ENCODE results near the gene RAP1A. TPM values are rescaled to one million over a fixed set of nuclear protein-coding genes. Genes with fewer than 3 reads are reported as not detected.

RAP1A gene
- polyA plus RNA-seq, 1 donor (not counting 4 experiments of a cell fraction or from before 2014, with no cell fraction given) = 70.3 TPM

DNA sequence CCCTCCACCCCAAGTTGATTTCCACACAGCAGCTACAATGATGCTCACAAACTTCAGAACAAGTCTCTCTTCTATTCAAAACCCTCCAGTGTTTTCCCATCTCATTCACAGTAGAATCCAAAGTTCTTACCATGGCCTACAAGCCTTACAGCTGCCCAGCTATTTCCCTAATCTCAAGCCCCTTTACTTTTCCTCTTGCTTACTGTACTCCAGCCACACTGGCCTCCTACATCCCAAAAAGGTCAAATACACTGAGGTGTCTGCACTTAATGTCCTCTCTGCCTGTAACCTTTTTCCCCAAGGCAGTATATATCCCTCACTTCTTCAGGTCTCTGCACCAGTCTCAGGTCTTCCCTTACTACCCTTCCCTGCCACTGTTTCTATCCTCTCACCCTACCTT, 2.6 kb downstream of the RAP1A start:
- H3K79me2 ChIP-seq (ENCODE audit: control insufficient read depth, insufficient read depth, low read length) = peaks cover 70% of the 10 kb centered on the region
- no peak overlapping the region for H3K9ac ChIP-seq (ENCODE audit: control insufficient read depth, extremely low read depth, insufficient read depth, low read length)
- no peak overlapping the region for H3K4me2 ChIP-seq (ENCODE audit: control insufficient read depth, extremely low read depth, insufficient read depth, low read depth, low read length)
- no peak for TF ChIP-seq EZH2 (IDR thresholded peaks at IDR 0.05; ENCODE audit: low read length)
- no peak for TF ChIP-seq CTCF (optimal IDR thresholded peaks at IDR 0.05 in 1 of 3, IDR thresholded peaks at IDR 0.05 in 1 of 3, conservative IDR thresholded peaks at IDR 0.05 in 1 of 3; ENCODE audit: extremely low read depth in 1 of 3, insufficient read depth in 2 of 3, low read length in 3 of 3)
- H4K20me1 ChIP-seq (ENCODE audit: control insufficient read depth, extremely low read depth, insufficient read depth, low read length) = no peaks in the 10 kb centered on the region
- no peak overlapping the region for H3K4me3 ChIP-seq (ENCODE audit: control insufficient read depth in 2 of 3, extremely low read depth in 1 of 3, insufficient read depth in 2 of 3, low read depth in 1 of 3, low read length in 3 of 3)
- dilution Hi-C loops (cut with MboI; ENCODE audit: extremely low pct_ligation_motif_present, low sequenced_read_pairs) = no loop called here
- peaks cover 0 to 3% of the 10 kb centered on the region in 2 experiments for H3K36me3 ChIP-seq (ENCODE audit: control insufficient read depth in 2 of 2, extremely low read depth in 1 of 2, insufficient read depth in 2 of 2, low read length in 2 of 2)
- no peak for DNase-seq (ENCODE audit: low read depth, low spot score)
- H3K9me1 ChIP-seq (ENCODE audit: control insufficient read depth, extremely low read depth, insufficient read depth, low read length) = no peaks in the 10 kb centered on the region
- no peak overlapping the region for H2AFZ ChIP-seq (ENCODE audit: control insufficient read depth, low read length)
- H3K9me3 ChIP-seq (ENCODE audit: control insufficient read depth, low read depth, low read length) = no peaks in the 10 kb centered on the region
- H3K27me3 ChIP-seq (ENCODE audit: control insufficient read depth, extremely low read depth, insufficient read depth, low read length) = no peaks in the 10 kb centered on the region
- peaks cover 15% of the 10 kb centered on the region for H3K4me1 ChIP-seq (ENCODE audit: control insufficient read depth, extremely low read depth, insufficient read depth, low read length)
- H3K27ac ChIP-seq (ENCODE audit: control insufficient read depth, insufficient read depth, low read length) = no peak overlapping the region
- FAIRE-seq = no peak

GRCh38 chr1:111624382-111624781, 4.8 kb downstream of the RAP1A start:
- dilution Hi-C loops (cut with MboI; ENCODE audit: extremely low pct_ligation_motif_present, low sequenced_read_pairs) = no loop called here
- H4K20me1 ChIP-seq (ENCODE audit: control insufficient read depth, extremely low read depth, insufficient read depth, low read length) = no peaks in the 10 kb centered on the region

More at GRCh38 chr1:111624382-111624781, 4.8 kb downstream of the RAP1A start:
- Histone ChIP-seq H3K9me3 (ENCODE audit: control insufficient read depth, low read depth, low read length) (no peaks in the 10 kb centered on the region), H3K79me2 (ENCODE audit: control insufficient read depth, insufficient read depth, low read length) (peaks cover 89% of the 10 kb centered on the region), H3K27me3 (ENCODE audit: control insufficient read depth, extremely low read depth, insufficient read depth, low read length) (no peaks in the 10 kb centered on the region), H3K36me3 (ENCODE audit: control insufficient read depth in 2 of 2, extremely low read depth in 1 of 2, insufficient read depth in 2 of 2, low read length in 2 of 2) (peaks cover 0 to 3% of the 10 kb centered on the region in 2 experiments), H3K4me1 (ENCODE audit: control insufficient read depth, extremely low read depth, insufficient read depth, low read length) (peaks cover 12% of the 10 kb centered on the region), H2AFZ (ENCODE audit: control insufficient read depth, low read length) (no peak overlapping the region), H3K9me1 (ENCODE audit: control insufficient read depth, extremely low read depth, insufficient read depth, low read length) (no peaks in the 10 kb centered on the region), H3K9ac (ENCODE audit: control insufficient read depth, extremely low read depth, insufficient read depth, low read length) (no peak overlapping the region), H3K4me2 (ENCODE audit: control insufficient read depth, extremely low read depth, insufficient read depth, low read depth, low read length) (no peak overlapping the region), H3K27ac (ENCODE audit: control insufficient read depth, insufficient read depth, low read length) (no peak overlapping the region), H3K4me3 (ENCODE audit: control insufficient read depth in 2 of 3, extremely low read depth in 1 of 3, insufficient read depth in 2 of 3, low read depth in 1 of 3, low read length in 3 of 3) (no peak overlapping the region)
- no peak for FAIRE-seq
- no peak for DNase-seq (ENCODE audit: low read depth, low spot score)
- TF ChIP-seq CTCF (optimal IDR thresholded peaks at IDR 0.05 in 1 of 3, IDR thresholded peaks at IDR 0.05 in 1 of 3, conservative IDR thresholded peaks at IDR 0.05 in 1 of 3; ENCODE audit: extremely low read depth in 1 of 3, insufficient read depth in 2 of 3, low read length in 3 of 3) = no peak
- TF ChIP-seq EZH2 (IDR thresholded peaks at IDR 0.05; ENCODE audit: low read length) = no peak
